Neural cell (in vitro differentiated cells): ENCODE results near the gene LIME1. TPM values are rescaled to one million over a fixed set of nuclear protein-coding genes. Genes with fewer than 3 reads are reported as not detected.
"Not testable (repeated sequence)": the region's sequence is repeated elsewhere in the genome, so short reads cannot be mapped to it uniquely, and the experiment has no call there.

Experiments used
- H2AFZ ChIP-seq: fragments of 200-600, 300-800 bp; sonication (generic), shearing (Covaris generic); 2 replicates; pipeline ENCODE4 v1.6.0; 2014; ENCODE audit warnings: low read depth, mild to moderate bottlenecking, antibody characterized with exemption, low read length, moderate library complexity
- H3F3A ChIP-seq: fragments of 200-600 bp; shearing (Covaris generic); 2 replicates; pipeline ENCODE4 v1.6.1; 2016; ENCODE audit warnings: mild to moderate bottlenecking, moderate library complexity, mixed read lengths, antibody characterized with exemption, low read length; ENCODE audit not compliant: insufficient read depth, poor library complexity, severe bottlenecking
- H3K27ac ChIP-seq: fragments of 200-600, 300-800 bp; sonication (generic), shearing (Covaris generic); 2 replicates; pipeline ENCODE4 v1.5.1; 2014; ENCODE audit warnings: mild to moderate bottlenecking, low read length, moderate library complexity
- H3K27me3 ChIP-seq: fragments of 300-800, 200-600 bp; sonication (generic), shearing (Covaris generic); 2 replicates; pipeline ENCODE4 v1.6.0; 2014; ENCODE audit warnings: mild to moderate bottlenecking, low read depth, low read length, moderate library complexity; ENCODE audit not compliant: insufficient read depth
- H3K36me3 ChIP-seq: fragments of 300-800, 200-600 bp; sonication (generic), shearing (Covaris generic); 2 replicates; pipeline ENCODE4 v1.5.1; 2014; ENCODE audit warnings: mild to moderate bottlenecking, antibody characterized with exemption, low read length, moderate library complexity; ENCODE audit not compliant: insufficient read depth
- H3K4me2 ChIP-seq: fragments of 300-800, 200-600 bp; sonication (generic), shearing (Covaris generic); 2 replicates; pipeline ENCODE4 v1.6.0; 2014; ENCODE audit warnings: mild to moderate bottlenecking, low read length
- H3K4me3 ChIP-seq: fragments of 300-800, 200-600 bp; sonication (generic), shearing (Covaris generic); 2 replicates; pipeline ENCODE4 v1.5.1; 2014; ENCODE audit warnings: mild to moderate bottlenecking, low read length, moderate library complexity
- H3K79me2 ChIP-seq: fragments of 200-600 bp; shearing (Covaris generic); replicated peaks from 2 replicates; pipeline ENCODE4 v1.6.0; 2014; ENCODE audit warnings: mild to moderate bottlenecking, low read length, moderate library complexity; ENCODE audit not compliant: insufficient read depth
- H3K9ac ChIP-seq: fragments of 300-800, 200-600 bp; sonication (generic), shearing (Covaris generic); 2 replicates; pipeline ENCODE4 v1.6.1; 2016; ENCODE audit warnings: mild to moderate bottlenecking, low read length, mixed read lengths
- H3K9me2 ChIP-seq: fragments of 200-600 bp; shearing (Covaris generic); 2 replicates; pipeline ENCODE4 v1.6.1; 2016; ENCODE audit warnings: mild to moderate bottlenecking, low read length, mixed read lengths; ENCODE audit not compliant: insufficient read depth
- H3K9me3 ChIP-seq: fragments of 200-600, 300-800 bp; sonication (generic), shearing (Covaris generic); 2 replicates; pipeline ENCODE4 v1.6.1; 2016; ENCODE audit warnings: mild to moderate bottlenecking, mixed run types, low read length, moderate library complexity, mixed read lengths
- H4K20me1 ChIP-seq: fragments of 200-600 bp; shearing (Covaris generic); 2 replicates; pipeline ENCODE4 v1.6.1; 2016; ENCODE audit warnings: mild to moderate bottlenecking, mixed run types; ENCODE audit not compliant: insufficient read depth
- CTCF ChIP-seq: fragments of 450-650 bp; IDR thresholded peaks from 2 replicates; pipeline ENCODE4 v1.5.1; 2014; ENCODE audit warnings: antibody characterized with exemption, mild to moderate bottlenecking, moderate library complexity; ENCODE audit not compliant: poor library complexity, severe bottlenecking
- EP300 ChIP-seq: fragments of 450-650 bp; conservative IDR thresholded peaks from 2 replicates; pipeline ENCODE4 v1.6.1; 2014; ENCODE audit warnings: antibody characterized with exemption, mild to moderate bottlenecking, moderate library complexity; ENCODE audit not compliant: poor library complexity, severe bottlenecking
- EZH2 ChIP-seq: fragments of 200-600, 300-800 bp; shearing (Covaris generic), sonication (generic); IDR thresholded peaks from 2 replicates; pipeline ENCODE4 v1.6.1; 2014; ENCODE audit warnings: antibody characterized with exemption, low read length, borderline replicate concordance, mild to moderate bottlenecking; ENCODE audit not compliant: insufficient read depth, poor library complexity, severe bottlenecking
- MXI1 ChIP-seq: fragments of 450-650 bp; conservative IDR thresholded peaks from 2 replicates; pipeline ENCODE4 v1.6.1; 2014; ENCODE audit warnings: antibody characterized with exemption, mild to moderate bottlenecking; ENCODE audit not compliant: poor library complexity, severe bottlenecking
- POLR2AphosphoS5 ChIP-seq: IDR thresholded peaks from 2 replicates; pipeline ENCODE4 v1.6.1; 2012
- RAD21 ChIP-seq: fragments of 450-650 bp; conservative IDR thresholded peaks from 2 replicates; pipeline ENCODE4 v1.6.1; 2014; ENCODE audit warnings: antibody characterized with exemption, mild to moderate bottlenecking, moderate library complexity
- SMC3 ChIP-seq: fragments of 450-650 bp; conservative IDR thresholded peaks from 2 replicates; pipeline ENCODE4 v1.6.1; 2014; ENCODE audit warnings: antibody characterized with exemption, mild to moderate bottlenecking, moderate library complexity; ENCODE audit not compliant: poor library complexity
- TAF1 ChIP-seq: IDR thresholded peaks from 2 replicates; pipeline ENCODE4 v1.6.1; 2012; ENCODE audit warnings: low read depth
- polyA plus RNA-seq: library from polyadenylated mRNA; depleted of rRNA; stranded (reverse); fragments of >200 nt; gene quantifications from 2 replicates; pipeline ENCODE4 v1.2.3, GENCODE V29; 2014
- TF ChIP-seq, protein P1 (sequence below): IDR thresholded peaks from 2 replicates; pipeline ENCODE4 v1.6.1; 2012; ENCODE audit warnings: borderline replicate concordance

The LIME1 gene
- polyA plus RNA-seq, 1 donor from 2014 or later, result 65.2 TPM

- no peak overlapping the region for H3K9ac ChIP-seq
- no peaks in the 10 kb centered on the region for H3K9me2 ChIP-seq
- H3K27me3 ChIP-seq, result no peaks in the 10 kb centered on the region
- H3K27ac ChIP-seq, result no peak overlapping the region
- no peak overlapping the region for H3K4me2 ChIP-seq
- no peak overlapping the region for H3K4me3 ChIP-seq
- no peaks in the 10 kb centered on the region for H4K20me1 ChIP-seq
- H3K9me3 ChIP-seq, result no peaks in the 10 kb centered on the region
- no peak overlapping the region for H2AFZ ChIP-seq
- H3K79me2 ChIP-seq, result peaks cover 20% of the 10 kb centered on the region
- TF ChIP-seq, protein P1, sequence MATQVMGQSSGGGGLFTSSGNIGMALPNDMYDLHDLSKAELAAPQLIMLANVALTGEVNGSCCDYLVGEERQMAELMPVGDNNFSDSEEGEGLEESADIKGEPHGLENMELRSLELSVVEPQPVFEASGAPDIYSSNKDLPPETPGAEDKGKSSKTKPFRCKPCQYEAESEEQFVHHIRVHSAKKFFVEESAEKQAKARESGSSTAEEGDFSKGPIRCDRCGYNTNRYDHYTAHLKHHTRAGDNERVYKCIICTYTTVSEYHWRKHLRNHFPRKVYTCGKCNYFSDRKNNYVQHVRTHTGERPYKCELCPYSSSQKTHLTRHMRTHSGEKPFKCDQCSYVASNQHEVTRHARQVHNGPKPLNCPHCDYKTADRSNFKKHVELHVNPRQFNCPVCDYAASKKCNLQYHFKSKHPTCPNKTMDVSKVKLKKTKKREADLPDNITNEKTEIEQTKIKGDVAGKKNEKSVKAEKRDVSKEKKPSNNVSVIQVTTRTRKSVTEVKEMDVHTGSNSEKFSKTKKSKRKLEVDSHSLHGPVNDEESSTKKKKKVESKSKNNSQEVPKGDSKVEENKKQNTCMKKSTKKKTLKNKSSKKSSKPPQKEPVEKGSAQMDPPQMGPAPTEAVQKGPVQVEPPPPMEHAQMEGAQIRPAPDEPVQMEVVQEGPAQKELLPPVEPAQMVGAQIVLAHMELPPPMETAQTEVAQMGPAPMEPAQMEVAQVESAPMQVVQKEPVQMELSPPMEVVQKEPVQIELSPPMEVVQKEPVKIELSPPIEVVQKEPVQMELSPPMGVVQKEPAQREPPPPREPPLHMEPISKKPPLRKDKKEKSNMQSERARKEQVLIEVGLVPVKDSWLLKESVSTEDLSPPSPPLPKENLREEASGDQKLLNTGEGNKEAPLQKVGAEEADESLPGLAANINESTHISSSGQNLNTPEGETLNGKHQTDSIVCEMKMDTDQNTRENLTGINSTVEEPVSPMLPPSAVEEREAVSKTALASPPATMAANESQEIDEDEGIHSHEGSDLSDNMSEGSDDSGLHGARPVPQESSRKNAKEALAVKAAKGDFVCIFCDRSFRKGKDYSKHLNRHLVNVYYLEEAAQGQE, result no peak
- TF ChIP-seq EZH2, result no peak
- no peak for TF ChIP-seq MXI1
- H3F3A ChIP-seq, result no peaks in the 10 kb centered on the region
- no peaks in the 10 kb centered on the region for H3K36me3 ChIP-seq
Measured at GRCh38 chr20:63718996-63719395, 17.5 kb upstream of the LIME1 start.

DNA sequence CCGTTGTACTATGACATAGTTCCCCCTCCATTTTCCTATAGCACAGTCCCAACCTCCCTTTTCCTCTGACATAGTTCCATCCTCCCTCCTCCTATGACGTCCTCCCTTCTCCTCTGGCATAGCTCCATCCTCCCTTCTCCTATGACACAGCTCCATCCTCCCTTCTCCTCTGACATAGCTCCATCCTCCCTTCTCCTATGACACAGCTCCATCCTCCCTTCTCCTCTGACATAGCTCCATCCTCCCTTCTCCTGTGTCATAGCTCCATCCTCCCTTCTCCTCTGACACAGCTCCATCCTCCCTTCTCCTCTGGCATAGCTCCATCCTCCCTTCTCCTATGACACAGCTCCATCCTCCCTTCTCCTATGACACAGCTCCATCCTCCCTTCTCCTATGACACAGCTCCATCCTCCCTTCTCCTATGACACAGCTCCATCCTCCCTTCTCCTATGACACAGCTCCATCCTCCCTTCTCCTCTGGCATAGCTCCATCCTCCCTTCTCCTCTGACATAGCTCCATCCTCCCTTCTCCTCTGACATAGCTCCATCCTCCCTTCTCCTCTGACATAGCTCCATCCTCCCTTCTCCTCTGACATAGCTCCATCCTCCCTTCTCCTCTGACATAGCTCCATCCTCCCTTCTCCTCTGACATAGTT, 13.4 kb upstream of the LIME1 start:
- H4K20me1 ChIP-seq, H3K9me2 ChIP-seq, H2AFZ ChIP-seq, H3K4me3 ChIP-seq, H3K4me2 ChIP-seq, H3K36me3 ChIP-seq, H3K27ac ChIP-seq, H3K9ac ChIP-seq, H3K9me3 ChIP-seq, H3K27me3 ChIP-seq, H3F3A ChIP-seq: not testable (repeated sequence)
- peaks cover 12% of the 10 kb centered on the region for H3K79me2 ChIP-seq

DNA sequence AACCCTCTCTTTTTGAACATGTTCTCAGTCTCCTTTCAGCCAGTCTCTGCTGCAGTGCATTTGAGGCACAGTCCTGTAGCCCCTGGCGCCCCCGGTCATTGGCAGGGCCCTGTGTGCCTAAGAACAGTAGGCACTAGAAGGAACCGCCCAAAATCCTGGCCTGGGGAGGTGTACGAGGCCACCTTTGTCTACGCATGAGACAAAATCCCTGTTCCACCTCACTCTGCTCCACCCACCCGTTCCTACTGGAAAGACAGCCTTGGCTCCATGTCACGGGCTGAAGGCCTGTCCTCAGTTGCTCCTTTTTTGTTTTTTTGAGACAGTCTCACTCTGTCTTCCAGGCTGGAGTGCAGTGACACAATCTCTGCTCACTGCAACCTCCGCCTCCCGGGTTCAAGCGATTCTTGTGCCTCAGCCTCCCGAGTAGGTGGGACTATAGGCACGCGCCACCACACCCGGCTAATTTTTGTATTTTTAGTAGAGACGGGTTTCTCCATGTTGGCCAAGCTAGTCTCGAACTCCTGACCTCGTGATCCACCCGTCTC, 6.2 kb upstream of the LIME1 start:
- H3K9ac ChIP-seq, H3K9me2 ChIP-seq, H3F3A ChIP-seq, H4K20me1 ChIP-seq, H3K9me3 ChIP-seq, H2AFZ ChIP-seq, H3K27me3 ChIP-seq, H3K27ac ChIP-seq, H3K36me3 ChIP-seq, H3K79me2 ChIP-seq, H3K4me3 ChIP-seq, H3K4me2 ChIP-seq: not testable (repeated sequence)

- Histone ChIP-seq H3K27me3 (no peaks in the 10 kb centered on the region), H4K20me1 (no peaks in the 10 kb centered on the region), H3K9me3 (no peaks in the 10 kb centered on the region), H3F3A (no peaks in the 10 kb centered on the region), H3K9me2 (no peaks in the 10 kb centered on the region), H3K79me2 (peaks cover 6% of the 10 kb centered on the region), H3K27ac (no peak overlapping the region), H3K9ac (no peak overlapping the region), H3K4me2 (no peak overlapping the region), H3K36me3 (no peaks in the 10 kb centered on the region), H3K4me3 (no peak overlapping the region), H2AFZ (no peak overlapping the region)
- TF ChIP-seq EZH2 (no peak), CTCF (no peak), RAD21 (no peak), SMC3 (no peak), POLR2AphosphoS5 (no peak), MXI1 (no peak), EP300 (no peak), TAF1 (no peak)
- TF ChIP-seq, protein P1, result no peak
Measured at GRCh38 chr20:63731410-63731809, 5.1 kb upstream of the LIME1 start.
